ENCODE data around the gene VOPP1. TPM values are rescaled to one million over a fixed set of nuclear protein-coding genes. Genes with fewer than 3 reads are reported as not detected.

The VOPP1 gene
- total and polyA plus RNA-seq, 12 donors = 9.3 to 42.9 (median 22.8) TPM

GRCh38 chr7:55486991-55487390 is 85.3 kb downstream of the VOPP1 start:
- intact Hi-C loops (cut with DNase I) = no loop called here
- Histone ChIP-seq H3K36me3 (peaks cover 0 to 85% (median 21%) of the 10 kb centered on the region in 9 donors), H3K27me3 (no peaks in the 10 kb centered on the region), H3K27ac (no peak overlapping the region), H3K4me3 (no peak overlapping the region), H3K4me1 (no peaks in the 10 kb centered on the region), H3K9me3 (no peaks in the 10 kb centered on the region)
- 95 to 96% methylated on average over 7 of the region's 7 CpGs for WGBS, 2 donors
- no peak for TF ChIP-seq CTCF (IDR thresholded peaks at IDR 0.05)
- no peak for ATAC-seq
- no peak for DNase-seq

GRCh38 chr7:55486192-55486590 is 86.1 kb downstream of the VOPP1 start:
- intact Hi-C loops (cut with DNase I) = no loop called here
- H3K4me3 ChIP-seq = no peak overlapping the region
- WGBS, 2 donors = 85 to 86% methylated on average over 5 of the region's 5 CpGs
- no peaks in the 10 kb centered on the region for H3K9me3 ChIP-seq
- H3K27ac ChIP-seq = no peak overlapping the region
- no peak for TF ChIP-seq CTCF (IDR thresholded peaks at IDR 0.05)
- peaks cover 0 to 77% (median 19%) of the 10 kb centered on the region in 9 donors for H3K36me3 ChIP-seq
- no peaks in the 10 kb centered on the region for H3K27me3 ChIP-seq
- ATAC-seq = no peak
- no peak for DNase-seq
- no peaks in the 10 kb centered on the region for H3K4me1 ChIP-seq

- WGBS, 2 donors = 93% methylated on average over 28 of the region's 28 CpGs
- intact Hi-C loops (cut with DNase I) = no loop called here
- H3K36me3 ChIP-seq = peaks cover 0 to 71% (median 14%) of the 10 kb centered on the region in 9 donors
These were observed 86.7 kb downstream of the VOPP1 start for GRCh38 chr7:55485501-55486191.

GRCh38 chr7:55484834-55485233 is 87.5 kb downstream of the VOPP1 start:
- DNase-seq (no peak), ATAC-seq (no peak)
- no peak for TF ChIP-seq CTCF (IDR thresholded peaks at IDR 0.05)
- 87 to 90% methylated on average over 6 of the region's 6 CpGs for WGBS, 2 donors
- H3K4me3 ChIP-seq = no peak overlapping the region
- H3K36me3 ChIP-seq = peaks cover 0 to 63% (median 9%) of the 10 kb centered on the region in 9 donors
- H3K9me3 ChIP-seq = no peaks in the 10 kb centered on the region
- H3K27ac ChIP-seq = no peak overlapping the region
- no peaks in the 10 kb centered on the region for H3K4me1 ChIP-seq
- H3K27me3 ChIP-seq = no peaks in the 10 kb centered on the region
- intact Hi-C loops (cut with DNase I) = no loop called here

More at GRCh38 chr7:55485501-55486191, 86.7 kb downstream of the VOPP1 start:
- no peak overlapping the region for H3K4me3 ChIP-seq
- ATAC-seq (no peak), DNase-seq (no peak)
- H3K4me1 ChIP-seq = no peaks in the 10 kb centered on the region
- no peak overlapping the region for H3K27ac ChIP-seq
- TF ChIP-seq CTCF (IDR thresholded peaks at IDR 0.05) = no peak
- H3K27me3 ChIP-seq = no peaks in the 10 kb centered on the region
- no peaks in the 10 kb centered on the region for H3K9me3 ChIP-seq
